Stimulated activated effector memory CD8-positive, alpha-beta T cell treated with anti-CD3 and anti-CD28 coated beads, Interleukin-12 subunit alpha, Interleukin-12 subunit beta, amount 100 ng/mL, for 72 hours (primary cell): Measurements from ENCODE around the gene C11orf54.

Source experiments
- ATAC-seq: fragments of 150-1000 bp; cut with Tn5 transposase; 2 replicates; pipeline ENCODE4 v1.10.0; 2021
- DNase-seq, 2 donors: peaks; one replicate each; pipeline ENCODE4 v3.0.0; 2021 to 2022; ENCODE audit warnings: low spot score in 2 of 2
- H3K27ac Mint-ChIP-seq: one replicate; pipeline ENCODE4 v1.8.0; 2022; ENCODE audit warnings: mild to moderate bottlenecking, mixed read lengths
- H3K36me3 Mint-ChIP-seq: one replicate; pipeline ENCODE4 v1.8.0; 2022; ENCODE audit warnings: mild to moderate bottlenecking, mixed read lengths
- H3K4me1 Mint-ChIP-seq: one replicate; pipeline ENCODE4 v1.8.0; 2022; ENCODE audit warnings: mixed read lengths
- H3K4me3 Mint-ChIP-seq: one replicate; pipeline ENCODE4 v1.8.0; 2022; ENCODE audit warnings: mild to moderate bottlenecking, mixed read lengths
- H3K9me3 Mint-ChIP-seq: one replicate; pipeline ENCODE4 v1.8.0; 2022; ENCODE audit warnings: mixed read lengths

The C11orf54 gene

GRCh38 chr11:93741094-93741881 is at the start of gene C11orf54, which contains the start of gene TAF1D:
C11orf54 (plus strand) TSS chr11:93741672; CDS start chr11:93747394, 5,722 bp downstream.
TAF1D (minus strand) TSS chr11:93741495; CDS start chr11:93739304, 2,191 bp downstream.
- H3K4me1 Mint-ChIP-seq, result peaks cover 49% of the 10 kb centered on the region
- H3K9me3 Mint-ChIP-seq, result no peaks in the 10 kb centered on the region
- H3K36me3 Mint-ChIP-seq, result peaks cover 73% of the 10 kb centered on the region
- peak; percentile 88 to 98 for DNase-seq
- H3K27ac Mint-ChIP-seq, result peak within 1 kb of the TSS; percentile 100
- ATAC-seq, result peak; percentile 90
- H3K4me3 Mint-ChIP-seq, result peak within 1 kb of the TSS; percentile 98

GRCh38 chr11:93694109-93694508 is 47.4 kb upstream of the C11orf54 start:
- ATAC-seq (no peak), DNase-seq (no peak)
- no peak overlapping the region for H3K27ac Mint-ChIP-seq
- H3K36me3 Mint-ChIP-seq, result peaks cover 100% of the 10 kb centered on the region
- no peaks in the 10 kb centered on the region for H3K9me3 Mint-ChIP-seq
- H3K4me1 Mint-ChIP-seq, result peaks cover 10% of the 10 kb centered on the region
- no peak overlapping the region for H3K4me3 Mint-ChIP-seq

GRCh38 chr11:93694557-93694956 is 46.9 kb upstream of the C11orf54 start:
- no peak for ATAC-seq
- Mint-ChIP-seq H3K36me3 (peaks cover 100% of the 10 kb centered on the region), H3K4me3 (no peak overlapping the region), H3K4me1 (peaks cover 5% of the 10 kb centered on the region), H3K9me3 (no peaks in the 10 kb centered on the region), H3K27ac (no peak overlapping the region)
- DNase-seq, result no peak

- no peak for ATAC-seq
- H3K4me3 Mint-ChIP-seq, result no peak overlapping the region
- peaks cover 100% of the 10 kb centered on the region for H3K36me3 Mint-ChIP-seq
These were observed 43.9 kb upstream of the C11orf54 start for GRCh38 chr11:93697611-93698010.

GRCh38 chr11:93700830-93701229 is 40.6 kb upstream of the C11orf54 start:
- no peak for ATAC-seq
- no peak overlapping the region for H3K27ac Mint-ChIP-seq
- no peaks in the 10 kb centered on the region for H3K9me3 Mint-ChIP-seq
- no peak overlapping the region for H3K4me3 Mint-ChIP-seq
- H3K4me1 Mint-ChIP-seq, result no peaks in the 10 kb centered on the region
- peaks cover 97% of the 10 kb centered on the region for H3K36me3 Mint-ChIP-seq
- DNase-seq, result no peak

More at GRCh38 chr11:93697611-93698010, 43.9 kb upstream of the C11orf54 start:
- no peak overlapping the region for H3K27ac Mint-ChIP-seq
- H3K4me1 Mint-ChIP-seq, result no peaks in the 10 kb centered on the region
- DNase-seq, result no peak
- H3K9me3 Mint-ChIP-seq, result no peaks in the 10 kb centered on the region

GRCh38 chr11:93704237-93704636 is 37.2 kb upstream of the C11orf54 start:
- Mint-ChIP-seq H3K36me3 (peaks cover 97% of the 10 kb centered on the region), H3K4me1 (no peaks in the 10 kb centered on the region), H3K9me3 (peaks cover 10% of the 10 kb centered on the region), H3K27ac (no peak overlapping the region), H3K4me3 (no peak overlapping the region)
- no peak for DNase-seq
- ATAC-seq, result no peak

GRCh38 chr11:93710239-93710638 is 31.2 kb upstream of the C11orf54 start:
- DNase-seq (no peak), ATAC-seq (no peak)
- Mint-ChIP-seq H3K36me3 (peaks cover 86% of the 10 kb centered on the region), H3K27ac (no peak overlapping the region), H3K4me1 (peaks cover 8% of the 10 kb centered on the region), H3K9me3 (peaks cover 25% of the 10 kb centered on the region), H3K4me3 (no peak overlapping the region)

GRCh38 chr11:93712678-93713077 is 28.8 kb upstream of the C11orf54 start:
- Mint-ChIP-seq H3K9me3 (peaks cover 25% of the 10 kb centered on the region), H3K4me3 (no peak overlapping the region), H3K36me3 (peaks cover 82% of the 10 kb centered on the region), H3K4me1 (peaks cover 26% of the 10 kb centered on the region), H3K27ac (no peak overlapping the region)
- ATAC-seq (no peak), DNase-seq (no peak)

- H3K27ac Mint-ChIP-seq, result peak overlapping the region; percentile 78
These were observed 25.6 kb upstream of the C11orf54 start for GRCh38 chr11:93715797-93716396.

GRCh38 chr11:93717501-93717900 is 24.0 kb upstream of the C11orf54 start:
- Mint-ChIP-seq H3K9me3 (no peaks in the 10 kb centered on the region), H3K4me1 (peaks cover 36% of the 10 kb centered on the region), H3K27ac (peak overlapping the region; percentile 78), H3K36me3 (peaks cover 81% of the 10 kb centered on the region), H3K4me3 (no peak overlapping the region)
- ATAC-seq (no peak), DNase-seq (no peak)

More at GRCh38 chr11:93715797-93716396, 25.6 kb upstream of the C11orf54 start:
- DNase-seq (no peak), ATAC-seq (no peak)
- Mint-ChIP-seq H3K36me3 (peaks cover 79% of the 10 kb centered on the region), H3K9me3 (peaks cover 3% of the 10 kb centered on the region), H3K4me3 (no peak overlapping the region), H3K4me1 (peaks cover 36% of the 10 kb centered on the region)

GRCh38 chr11:93718057-93718563 is 23.4 kb upstream of the C11orf54 start:
- DNase-seq (no peak), ATAC-seq (no peak)
- peak overlapping the region; percentile 16 for H3K27ac Mint-ChIP-seq
- peaks cover 36% of the 10 kb centered on the region for H3K4me1 Mint-ChIP-seq
- H3K36me3 Mint-ChIP-seq, result peaks cover 81% of the 10 kb centered on the region
- H3K4me3 Mint-ChIP-seq, result no peak overlapping the region
- H3K9me3 Mint-ChIP-seq, result no peaks in the 10 kb centered on the region

GRCh38 chr11:93719310-93719709 is 22.2 kb upstream of the C11orf54 start:
- H3K4me3 Mint-ChIP-seq, result no peak overlapping the region
- DNase-seq (no peak), ATAC-seq (no peak)
- H3K27ac Mint-ChIP-seq, result no peak overlapping the region
- no peaks in the 10 kb centered on the region for H3K9me3 Mint-ChIP-seq
- peaks cover 36% of the 10 kb centered on the region for H3K4me1 Mint-ChIP-seq
- H3K36me3 Mint-ChIP-seq, result peaks cover 84% of the 10 kb centered on the region

- no peak for ATAC-seq
- H3K4me1 Mint-ChIP-seq, result peaks cover 26% of the 10 kb centered on the region
- no peak overlapping the region for H3K27ac Mint-ChIP-seq
- no peaks in the 10 kb centered on the region for H3K9me3 Mint-ChIP-seq
- no peak for DNase-seq
- no peak overlapping the region for H3K4me3 Mint-ChIP-seq
- H3K36me3 Mint-ChIP-seq, result peaks cover 95% of the 10 kb centered on the region
These were observed 20.9 kb upstream of the C11orf54 start for GRCh38 chr11:93720522-93720921.

- peaks cover 100% of the 10 kb centered on the region for H3K36me3 Mint-ChIP-seq
These were observed 17.4 kb upstream of the C11orf54 start for GRCh38 chr11:93724089-93724488.

GRCh38 chr11:93727985-93728791 is 13.3 kb upstream of the C11orf54 start:
- ATAC-seq (no peak), DNase-seq (no peak)
- H3K27ac Mint-ChIP-seq, result peak overlapping the region; percentile 54
- H3K4me1 Mint-ChIP-seq, result peaks cover 1% of the 10 kb centered on the region
- H3K9me3 Mint-ChIP-seq, result no peaks in the 10 kb centered on the region
- no peak overlapping the region for H3K4me3 Mint-ChIP-seq
- peaks cover 100% of the 10 kb centered on the region for H3K36me3 Mint-ChIP-seq

More at GRCh38 chr11:93724089-93724488, 17.4 kb upstream of the C11orf54 start:
- no peak for DNase-seq
- Mint-ChIP-seq H3K27ac (no peak overlapping the region), H3K9me3 (no peaks in the 10 kb centered on the region), H3K4me1 (no peaks in the 10 kb centered on the region), H3K4me3 (no peak overlapping the region)
- ATAC-seq, result no peak
